Stimulated activated effector memory CD8-positive, alpha-beta T cell treated with anti-CD3 and anti-CD28 coated beads, Interleukin-12 subunit alpha, Interleukin-12 subunit beta, amount 100 ng/mL, for 72 hours (primary cell): ENCODE results near the gene CADPS.

Experiments used
- ATAC-seq: fragments of 150-1000 bp; cut with Tn5 transposase; 2 replicates; pipeline ENCODE4 v1.10.0; 2021
- DNase-seq, 2 donors: peaks; one replicate each; pipeline ENCODE4 v3.0.0; 2021 to 2022; ENCODE audit warnings: low spot score in 2 of 2
- H3K27ac Mint-ChIP-seq: one replicate; pipeline ENCODE4 v1.8.0; 2022; ENCODE audit warnings: mild to moderate bottlenecking, mixed read lengths
- H3K36me3 Mint-ChIP-seq: one replicate; pipeline ENCODE4 v1.8.0; 2022; ENCODE audit warnings: mild to moderate bottlenecking, mixed read lengths
- H3K4me1 Mint-ChIP-seq: one replicate; pipeline ENCODE4 v1.8.0; 2022; ENCODE audit warnings: mixed read lengths
- H3K4me3 Mint-ChIP-seq: one replicate; pipeline ENCODE4 v1.8.0; 2022; ENCODE audit warnings: mild to moderate bottlenecking, mixed read lengths
- H3K9me3 Mint-ChIP-seq: one replicate; pipeline ENCODE4 v1.8.0; 2022; ENCODE audit warnings: mixed read lengths

CADPS gene

DNA sequence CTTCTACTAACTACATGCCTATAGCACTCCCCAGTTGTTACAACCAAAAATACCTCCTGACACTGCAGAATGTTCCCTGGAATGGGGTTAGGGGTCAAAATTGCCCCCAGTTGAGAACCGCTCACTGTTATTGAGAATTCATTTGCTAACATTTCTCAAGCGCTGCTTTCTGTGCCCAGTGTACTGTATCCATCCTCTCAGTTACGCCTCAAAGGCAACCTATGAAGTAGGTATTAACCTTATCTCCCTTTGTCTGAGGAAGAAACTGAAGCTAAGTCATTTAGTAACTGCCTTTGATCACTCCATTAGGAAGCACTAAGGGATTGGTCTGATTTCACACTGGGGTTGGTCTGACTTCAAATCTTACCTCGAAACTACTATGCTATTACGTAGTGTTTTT lies 70.1 kb downstream of the CADPS start:
- Mint-ChIP-seq H3K9me3 (peaks cover 5% of the 10 kb centered on the region), H3K36me3 (no peaks in the 10 kb centered on the region), H3K4me3 (no peak overlapping the region), H3K27ac (no peak overlapping the region), H3K4me1 (no peaks in the 10 kb centered on the region)
- ATAC-seq (no peak), DNase-seq (no peak)

DNA sequence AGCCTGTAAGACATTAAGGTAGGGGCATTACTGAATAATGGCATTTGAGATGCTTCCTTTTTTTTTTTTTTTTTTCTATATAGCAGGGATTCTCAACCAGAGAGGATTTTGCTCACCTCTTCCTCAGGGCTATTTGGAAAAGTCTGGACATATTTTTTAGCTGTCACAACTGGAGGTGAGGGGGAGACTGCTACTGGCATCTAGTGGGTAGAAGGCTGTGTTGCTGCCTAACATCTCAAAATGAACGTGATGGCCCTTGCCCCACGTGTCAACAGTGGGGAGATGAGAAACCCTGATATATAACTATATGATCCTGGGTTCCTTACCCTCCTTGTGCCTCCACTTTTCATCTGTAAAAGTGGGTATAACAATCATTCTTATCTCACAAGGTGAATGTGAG lies 71.9 kb downstream of the CADPS start:
- no peaks in the 10 kb centered on the region for H3K36me3 Mint-ChIP-seq
- no peak overlapping the region for H3K27ac Mint-ChIP-seq
- no peaks in the 10 kb centered on the region for H3K9me3 Mint-ChIP-seq
- H3K4me1 Mint-ChIP-seq = no peaks in the 10 kb centered on the region
- no peak overlapping the region for H3K4me3 Mint-ChIP-seq
- ATAC-seq (no peak), DNase-seq (no peak)

DNA sequence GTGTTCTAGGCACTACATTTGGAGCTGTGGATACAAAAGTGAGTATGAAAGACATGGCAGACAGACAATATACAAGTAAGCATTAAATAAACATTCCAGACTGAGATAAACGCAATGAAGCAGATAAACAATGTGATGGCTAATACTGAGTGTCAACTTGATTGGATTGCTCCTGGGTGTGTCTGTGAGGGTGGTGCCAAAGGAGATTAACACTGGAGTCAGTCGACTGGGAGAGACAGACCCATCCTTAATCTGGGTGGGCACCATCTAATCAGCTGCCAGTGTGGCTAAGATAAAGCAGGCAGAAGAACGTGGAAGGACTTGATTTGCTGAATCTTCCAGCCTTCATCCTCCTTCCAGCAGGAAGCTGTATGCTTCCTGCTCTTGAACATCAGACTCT lies 77.2 kb downstream of the CADPS start:
- Mint-ChIP-seq H3K9me3 (peaks cover 4% of the 10 kb centered on the region), H3K4me1 (no peaks in the 10 kb centered on the region), H3K4me3 (no peak overlapping the region), H3K27ac (no peak overlapping the region), H3K36me3 (no peaks in the 10 kb centered on the region)
- no peak for ATAC-seq
- no peak for DNase-seq

DNA sequence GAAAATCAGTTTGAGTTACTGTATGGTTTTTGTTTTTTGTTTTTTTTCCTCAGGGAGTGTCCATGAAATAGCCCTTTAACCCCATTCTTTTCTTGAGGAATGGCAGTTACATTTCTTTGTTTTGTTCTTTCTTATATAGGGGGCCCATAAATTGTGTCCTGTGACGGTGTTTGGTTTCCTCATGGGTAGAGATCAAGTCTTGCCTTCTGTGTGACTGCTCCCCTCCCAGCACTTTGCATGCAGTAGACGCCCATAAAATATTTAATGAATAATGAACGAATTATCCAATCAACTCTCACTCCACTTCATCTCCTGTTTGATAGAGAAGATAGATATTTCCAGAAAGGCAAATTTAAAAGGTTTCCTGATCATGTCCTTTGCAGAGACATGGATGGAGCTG lies 78.1 kb downstream of the CADPS start:
- ATAC-seq (no peak), DNase-seq (no peak)
- H3K4me1 Mint-ChIP-seq = no peaks in the 10 kb centered on the region
- peaks cover 4% of the 10 kb centered on the region for H3K9me3 Mint-ChIP-seq
- H3K36me3 Mint-ChIP-seq = no peaks in the 10 kb centered on the region
- no peak overlapping the region for H3K27ac Mint-ChIP-seq
- H3K4me3 Mint-ChIP-seq = no peak overlapping the region

DNA sequence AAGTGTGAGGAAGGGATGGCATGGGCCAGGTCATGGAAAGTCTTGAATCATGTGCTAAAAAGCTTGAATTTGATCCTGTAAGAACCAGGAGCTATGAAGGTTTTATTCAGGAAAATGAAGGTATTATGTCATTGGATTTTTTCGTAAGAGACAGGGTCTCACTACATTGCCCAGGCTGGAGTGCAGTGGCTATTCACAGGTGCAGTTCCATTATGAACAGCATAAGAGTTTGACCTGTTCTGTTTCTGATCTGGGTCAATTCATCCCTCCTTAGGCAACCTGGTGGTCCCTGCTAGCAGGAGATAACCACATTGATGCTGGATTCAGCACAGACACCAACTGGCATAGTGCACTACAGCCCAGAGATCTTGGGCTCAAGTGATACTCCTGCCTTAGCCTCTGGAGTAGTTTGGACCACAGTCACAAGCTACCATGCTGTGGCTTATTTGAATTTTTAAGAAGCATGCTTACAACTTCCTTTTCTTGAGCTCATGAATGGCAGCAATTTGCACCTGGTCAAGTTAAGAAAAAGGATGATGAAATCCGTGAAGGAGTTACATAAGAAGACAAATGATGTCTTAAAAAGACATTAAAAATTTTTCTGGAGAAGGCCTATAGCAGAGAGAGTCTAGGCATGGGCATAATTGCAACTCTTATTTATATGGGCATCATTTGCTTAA lies 79.1 kb downstream of the CADPS start:
- ATAC-seq (no peak), DNase-seq (no peak)
- no peak overlapping the region for H3K4me3 Mint-ChIP-seq
- H3K9me3 Mint-ChIP-seq = peaks cover 4% of the 10 kb centered on the region
- H3K36me3 Mint-ChIP-seq = no peaks in the 10 kb centered on the region
- no peak overlapping the region for H3K27ac Mint-ChIP-seq
- H3K4me1 Mint-ChIP-seq = no peaks in the 10 kb centered on the region

DNA sequence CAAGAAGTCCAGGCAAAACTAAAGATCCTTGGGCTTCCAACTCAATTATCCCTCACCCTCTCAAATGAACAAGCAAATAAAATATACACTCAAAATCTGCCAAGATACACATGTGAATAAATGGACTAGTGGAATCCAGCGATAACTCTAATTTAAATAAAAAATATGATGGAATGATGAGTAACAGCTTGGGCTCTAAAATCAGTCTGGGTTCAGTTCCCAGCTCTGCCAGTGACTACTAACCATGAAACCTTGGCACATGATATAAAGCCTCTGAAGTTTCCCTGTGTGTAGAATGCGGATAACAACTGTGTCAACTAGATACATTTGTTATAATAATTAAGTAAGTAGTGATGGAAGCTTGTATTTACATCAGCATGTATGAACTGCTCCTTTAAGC lies 81.3 kb downstream of the CADPS start:
- Mint-ChIP-seq H3K4me1 (no peaks in the 10 kb centered on the region), H3K36me3 (no peaks in the 10 kb centered on the region), H3K4me3 (no peak overlapping the region), H3K27ac (no peak overlapping the region), H3K9me3 (peaks cover 4% of the 10 kb centered on the region)
- ATAC-seq (no peak), DNase-seq (no peak)

DNA sequence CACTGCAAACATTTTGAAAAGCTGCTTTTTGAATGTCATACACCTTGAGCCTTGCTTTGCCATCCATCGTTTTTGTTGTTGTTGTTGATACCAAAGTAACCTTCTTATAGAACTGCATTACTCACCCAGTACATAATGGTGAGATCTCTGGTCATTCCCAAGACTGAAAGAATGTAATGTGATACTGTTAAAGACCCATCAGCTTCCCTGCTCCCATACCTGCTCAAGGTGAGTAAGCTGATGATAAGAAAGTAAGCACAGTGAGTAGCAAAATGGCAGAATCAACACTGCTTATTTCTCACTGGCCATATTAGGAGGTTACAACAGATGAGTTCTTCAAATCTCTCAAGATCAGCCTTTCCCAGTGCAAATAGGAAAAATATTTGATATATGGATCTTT lies 89.8 kb downstream of the CADPS start:
- no peak for ATAC-seq
- no peak overlapping the region for H3K4me3 Mint-ChIP-seq
- H3K36me3 Mint-ChIP-seq = no peaks in the 10 kb centered on the region
- H3K4me1 Mint-ChIP-seq = no peaks in the 10 kb centered on the region
- no peaks in the 10 kb centered on the region for H3K9me3 Mint-ChIP-seq
- no peak for DNase-seq
- H3K27ac Mint-ChIP-seq = no peak overlapping the region

DNA sequence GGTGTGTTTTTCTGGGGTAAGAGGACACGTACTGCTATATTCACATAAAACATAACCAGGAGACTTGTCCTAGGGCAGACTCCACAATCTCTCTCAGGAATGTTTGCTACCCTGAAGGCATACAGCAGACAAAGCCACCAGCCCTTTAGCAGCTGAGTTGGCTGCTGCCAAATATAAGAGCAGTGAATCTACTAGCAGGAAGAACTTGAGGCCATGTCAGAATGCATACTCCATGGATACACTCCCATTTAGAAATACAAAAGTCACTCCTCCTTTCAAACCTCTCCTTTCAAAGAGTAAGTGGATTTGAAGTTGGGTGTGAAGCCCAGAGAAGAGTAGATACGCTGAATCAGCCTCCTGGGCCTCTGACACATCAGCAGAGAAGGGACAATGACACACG lies 94.1 kb downstream of the CADPS start:
- no peak overlapping the region for H3K4me3 Mint-ChIP-seq
- peaks cover 3% of the 10 kb centered on the region for H3K9me3 Mint-ChIP-seq
- no peaks in the 10 kb centered on the region for H3K36me3 Mint-ChIP-seq
- DNase-seq (no peak), ATAC-seq (no peak)
- H3K4me1 Mint-ChIP-seq = no peaks in the 10 kb centered on the region
- no peak overlapping the region for H3K27ac Mint-ChIP-seq

DNA sequence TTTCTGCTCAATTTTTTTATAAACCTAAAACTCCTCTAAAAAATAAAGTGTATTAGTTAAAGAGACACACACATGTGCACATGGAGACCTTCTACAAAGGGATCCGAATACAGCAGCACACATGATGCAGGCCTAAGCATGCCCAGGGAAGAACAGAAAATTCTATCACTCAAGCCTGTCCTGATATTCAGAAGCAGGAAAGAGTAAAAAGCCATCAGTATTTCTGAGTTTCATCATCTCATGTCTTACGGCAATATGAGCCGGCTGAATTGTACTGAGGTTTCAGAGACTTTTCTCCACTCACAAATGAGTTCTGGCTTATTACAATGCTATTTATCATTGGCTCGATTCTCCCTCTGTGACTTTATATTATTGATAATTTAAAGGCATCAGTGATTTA lies 97.5 kb downstream of the CADPS start:
- Mint-ChIP-seq H3K4me1 (no peaks in the 10 kb centered on the region), H3K27ac (no peak overlapping the region), H3K9me3 (peaks cover 3% of the 10 kb centered on the region), H3K36me3 (no peaks in the 10 kb centered on the region), H3K4me3 (no peak overlapping the region)
- ATAC-seq (no peak), DNase-seq (no peak)

DNA sequence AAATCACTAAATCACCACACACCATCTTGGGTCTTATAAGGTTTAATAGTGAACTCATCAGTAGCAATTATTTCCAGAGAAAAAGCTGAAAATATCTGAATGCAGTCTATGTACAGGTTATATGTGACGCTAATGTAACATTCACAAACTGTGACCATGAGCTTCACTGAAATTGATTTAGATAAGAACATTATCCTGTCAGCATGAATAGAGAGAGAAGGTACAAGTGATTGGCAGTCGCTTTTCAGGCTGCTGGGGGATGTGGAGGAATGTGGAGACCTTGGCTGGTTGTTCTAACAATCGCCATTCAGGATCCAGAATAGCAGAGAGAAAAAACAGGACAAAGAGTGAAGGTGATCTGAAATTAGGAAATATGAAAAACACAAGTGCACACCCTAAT lies 98.1 kb downstream of the CADPS start:
- Mint-ChIP-seq H3K9me3 (peaks cover 3% of the 10 kb centered on the region), H3K36me3 (no peaks in the 10 kb centered on the region), H3K4me3 (no peak overlapping the region), H3K4me1 (no peaks in the 10 kb centered on the region), H3K27ac (no peak overlapping the region)
- ATAC-seq (no peak), DNase-seq (no peak)

DNA sequence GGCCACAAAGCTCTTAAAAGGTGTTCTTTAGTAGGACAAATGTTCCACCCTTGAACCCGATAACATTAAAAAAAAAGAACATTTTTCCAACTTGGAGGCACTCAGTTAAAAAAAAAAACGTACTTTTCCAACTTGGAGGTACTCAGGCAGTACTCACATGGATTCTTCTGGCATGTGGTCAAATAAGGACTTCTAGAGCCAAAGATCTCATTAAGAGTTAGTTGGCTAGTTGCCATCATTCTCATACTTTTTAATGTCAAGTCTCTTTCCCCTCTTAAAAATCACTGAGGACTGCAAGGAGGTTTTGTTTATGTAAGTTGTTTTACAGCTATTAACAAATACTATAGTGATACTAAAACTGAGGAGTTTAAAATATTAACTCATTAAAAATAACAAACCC lies 101.0 kb downstream of the CADPS start:
- Mint-ChIP-seq H3K36me3 (no peaks in the 10 kb centered on the region), H3K4me3 (no peak overlapping the region), H3K4me1 (no peaks in the 10 kb centered on the region), H3K27ac (no peak overlapping the region), H3K9me3 (peaks cover 7% of the 10 kb centered on the region)
- ATAC-seq (no peak), DNase-seq (no peak)

DNA sequence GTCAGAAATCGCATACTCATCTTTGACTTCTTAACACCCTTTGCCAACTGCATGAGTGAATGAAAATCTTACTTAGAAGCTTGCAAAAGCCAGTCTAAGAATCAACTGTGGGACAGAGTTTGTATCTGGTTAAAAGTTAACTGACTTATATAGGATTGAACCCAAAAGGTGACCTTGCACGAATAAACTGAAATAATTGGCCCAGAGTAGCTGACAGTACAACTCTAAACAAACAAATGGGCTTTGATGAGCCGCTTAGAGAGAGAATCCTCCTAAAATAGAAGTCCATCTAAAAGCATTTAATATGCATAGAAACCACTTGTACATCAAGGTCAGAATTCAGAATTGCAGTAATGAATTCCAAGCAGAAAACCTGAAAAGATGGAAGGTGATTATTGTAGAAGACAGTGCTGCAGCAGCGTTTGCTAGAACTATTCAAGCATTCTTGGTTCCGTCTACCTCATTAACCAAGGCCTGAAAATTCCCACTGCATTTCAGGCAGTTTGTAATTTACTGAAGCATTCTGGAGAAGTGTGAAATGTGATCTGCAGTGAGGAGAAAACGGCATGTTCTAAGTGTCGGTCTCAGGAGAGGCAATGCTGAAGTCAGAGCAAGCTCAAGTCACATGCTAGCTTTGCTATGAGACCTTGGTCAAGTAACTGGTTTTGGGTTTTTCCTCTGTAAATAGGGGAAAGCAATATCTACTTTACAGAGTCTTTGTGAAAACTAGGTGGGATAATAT lies 103.7 kb downstream of the CADPS start:
- DNase-seq (no peak), ATAC-seq (no peak)
- H3K4me3 Mint-ChIP-seq = no peak overlapping the region
- H3K4me1 Mint-ChIP-seq = no peaks in the 10 kb centered on the region
- peaks cover 5% of the 10 kb centered on the region for H3K9me3 Mint-ChIP-seq
- no peaks in the 10 kb centered on the region for H3K36me3 Mint-ChIP-seq
- H3K27ac Mint-ChIP-seq = no peak overlapping the region

DNA sequence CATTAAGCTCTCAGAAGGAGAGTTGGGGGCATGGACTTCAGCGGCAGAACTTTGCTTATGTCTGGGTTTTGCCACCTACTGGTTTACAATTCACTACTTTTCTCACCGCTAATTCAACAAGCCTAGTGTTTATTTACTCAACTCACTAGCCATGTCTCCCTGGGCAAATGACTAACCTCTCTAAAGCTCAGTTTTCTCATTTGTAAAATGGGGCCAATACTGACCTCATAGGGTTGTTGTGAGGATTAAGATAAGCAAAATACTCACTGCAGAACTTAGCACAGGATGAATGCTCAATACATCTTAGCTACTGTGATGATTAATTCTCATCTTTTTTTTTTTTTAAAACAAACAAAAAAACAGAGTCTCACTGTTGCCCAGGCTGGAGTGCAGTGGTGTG lies 106.3 kb downstream of the CADPS start:
- Mint-ChIP-seq H3K4me1 (no peaks in the 10 kb centered on the region), H3K4me3 (no peak overlapping the region), H3K36me3 (no peaks in the 10 kb centered on the region), H3K27ac (no peak overlapping the region), H3K9me3 (peaks cover 3% of the 10 kb centered on the region)
- ATAC-seq (no peak), DNase-seq (no peak)

DNA sequence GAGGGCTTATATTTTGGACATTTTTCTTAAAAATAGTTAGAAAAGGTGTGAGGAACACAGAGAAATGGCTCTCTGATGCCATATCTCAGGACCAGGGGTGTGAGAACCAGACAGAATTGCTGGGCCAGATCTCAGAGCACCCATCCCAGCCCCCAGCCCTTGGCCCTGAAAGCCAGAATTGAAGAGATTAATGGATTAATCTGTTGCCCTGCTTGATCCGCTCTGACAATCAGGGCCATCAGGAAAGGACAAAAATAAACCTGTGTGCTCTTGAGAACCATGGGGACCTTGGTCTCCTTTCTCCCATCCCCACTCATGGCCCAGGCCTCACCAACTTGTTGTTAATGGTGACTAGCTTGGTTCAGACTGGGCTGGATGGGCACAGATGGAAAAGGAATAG lies 113.5 kb downstream of the CADPS start:
- Mint-ChIP-seq H3K4me1 (no peaks in the 10 kb centered on the region), H3K9me3 (peaks cover 11% of the 10 kb centered on the region), H3K27ac (no peak overlapping the region), H3K36me3 (no peaks in the 10 kb centered on the region), H3K4me3 (no peak overlapping the region)
- DNase-seq = no peak
- ATAC-seq = no peak

DNA sequence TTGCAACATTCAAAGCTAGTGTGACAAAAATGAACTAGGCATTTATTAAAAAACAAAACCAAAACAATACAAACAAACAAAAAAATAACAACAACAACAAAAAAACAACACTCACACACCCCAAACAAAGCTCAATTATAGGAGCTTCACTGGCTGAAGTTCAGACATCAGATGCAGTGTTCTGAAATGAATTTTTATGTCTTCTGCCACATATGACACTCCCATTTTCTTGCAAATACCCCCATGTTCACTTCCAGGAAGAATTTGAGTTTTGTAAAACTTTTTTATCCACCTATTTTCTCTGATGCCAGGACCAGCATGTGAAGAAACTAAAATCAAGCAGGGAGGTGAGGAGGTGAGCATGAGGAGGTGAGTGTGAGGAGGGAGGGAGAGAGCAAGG lies 113.9 kb downstream of the CADPS start:
- Mint-ChIP-seq H3K36me3 (no peaks in the 10 kb centered on the region), H3K9me3 (peaks cover 15% of the 10 kb centered on the region), H3K4me1 (no peaks in the 10 kb centered on the region), H3K4me3 (no peak overlapping the region), H3K27ac (no peak overlapping the region)
- ATAC-seq = no peak
- DNase-seq = no peak

DNA sequence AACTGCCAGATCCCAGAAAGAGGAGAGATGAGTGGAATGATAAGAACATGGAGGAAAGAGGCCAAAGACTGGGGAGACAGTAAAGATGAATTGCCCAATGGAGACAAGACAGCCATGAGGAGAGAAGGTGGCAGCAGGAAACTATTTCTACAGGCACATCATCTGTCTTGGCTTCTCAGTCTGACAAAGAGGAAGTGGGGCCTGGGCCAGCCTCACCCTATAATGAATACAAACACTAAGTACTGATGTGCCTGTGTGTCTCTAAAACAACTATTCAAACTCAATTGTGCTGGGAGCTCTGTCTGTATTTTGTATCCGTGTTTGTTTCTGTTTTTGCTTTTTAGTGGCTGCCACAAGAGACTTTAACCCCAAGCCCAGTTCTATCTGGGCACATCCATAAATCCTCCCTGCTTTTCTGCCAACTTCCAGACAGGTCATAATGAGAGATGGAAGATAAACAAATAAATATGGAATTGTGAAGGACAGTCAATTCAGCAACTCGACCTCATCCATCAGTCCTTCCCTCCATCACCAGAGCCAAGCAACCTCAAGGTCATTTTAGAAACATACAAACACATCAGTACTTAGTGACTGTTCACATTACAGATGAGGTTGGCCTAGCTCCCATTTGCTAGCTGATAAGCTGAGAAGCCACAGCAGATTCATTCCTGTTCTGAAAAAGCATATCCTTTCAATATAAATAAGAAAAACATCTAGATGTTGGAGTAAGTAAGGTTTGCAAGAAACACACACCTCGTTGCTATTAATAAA lies 116.7 kb downstream of the CADPS start:
- H3K4me3 Mint-ChIP-seq = no peak overlapping the region
- ATAC-seq = no peak

More for the DNA sequence above, 116.7 kb downstream of the CADPS start:
- H3K4me1 Mint-ChIP-seq = no peaks in the 10 kb centered on the region
- H3K27ac Mint-ChIP-seq = no peak overlapping the region
- peaks cover 15% of the 10 kb centered on the region for H3K9me3 Mint-ChIP-seq
- H3K36me3 Mint-ChIP-seq = no peaks in the 10 kb centered on the region
- DNase-seq = no peak
